Endometrial microvascular endothelial cells (primary cell): ENCODE results near the gene DUX4. TPM values are rescaled to one million over a fixed set of nuclear protein-coding genes. Genes with fewer than 3 reads are reported as not detected.
"Not testable (repeated sequence)": the region's sequence is repeated elsewhere in the genome, so short reads cannot be mapped to it uniquely, and the experiment has no call there.

Source experiments
- in situ Hi-C: cut with HindIII; loops from 2 replicates; pipeline ENCODE4 v1.10.0; 2017; ENCODE audit warnings: low sequenced_read_pairs, low pct_unique_long_range_greater_than_20kb; ENCODE audit errors: inconsistent ontology term
- total RNA-seq: library from RNA; depleted of rRNA; stranded (reverse); fragments of >200 nt; gene quantifications from one replicate; pipeline ENCODE4 v1.2.3, GENCODE V29; 2015; ENCODE audit errors: inconsistent ontology term

The DUX4 gene
- total RNA-seq = not detected

GRCh38 chr4:190173428-190173827 is at the start of gene DUX4:
Gene DUX4 (plus strand): TSS chr4:190173774. CDS start chr4:190173774, 0 bp downstream.
- in situ Hi-C loops = not testable (repeated sequence)

- in situ Hi-C loops = not testable (repeated sequence)
Observed at GRCh38 chr4:190175436-190175835, 1.9 kb downstream of the DUX4 start.

GRCh38 chr4:190177727-190178605 is 4.4 kb downstream of the DUX4 start:
- in situ Hi-C loops = not testable (repeated sequence)

GRCh38 chr4:190178606-190178990 is 5.0 kb downstream of the DUX4 start:
- in situ Hi-C loops = not testable (repeated sequence)

GRCh38 chr4:190179030-190179739 is 5.6 kb downstream of the DUX4 start:
- in situ Hi-C loops = not testable (repeated sequence)

- in situ Hi-C loops = not testable (repeated sequence)
Observed at GRCh38 chr4:190179740-190180094, 6.1 kb downstream of the DUX4 start.

GRCh38 chr4:190180947-190181346 is 7.4 kb downstream of the DUX4 start:
- in situ Hi-C loops = not testable (repeated sequence)

GRCh38 chr4:190181481-190182100 is 8.0 kb downstream of the DUX4 start:
- in situ Hi-C loops = not testable (repeated sequence)

- in situ Hi-C loops = not testable (repeated sequence)
Observed at GRCh38 chr4:190203510-190203909, 29.9 kb downstream of the DUX4 start.

Other genes starting within 250 kb of the DUX4 start
- gene FRG1, start 232.9 kb upstream of the DUX4 start, total RNA-seq = 30.4 TPM
- gene FRG2, start 146.5 kb upstream of the DUX4 start, total RNA-seq = not detected
- not detected for gene DBET, start 109.3 kb upstream of the DUX4 start, total RNA-seq